Gastroesophageal sphincter (tissue), 3 donors: Measurements from ENCODE around the gene NEDD4L.

Experiments
- CTCF ChIP-seq, 4 experiments: fragments of 200-600 bp in 2 of 4; fragments of 450-650 bp in 2 of 4; sonication (generic) in 1 of 4; IDR thresholded peaks; one replicate each; pipeline ENCODE4 v1.5.1; 2017 to 2019; ENCODE audit warnings: antibody characterized with exemption in 4 of 4, mild to moderate bottlenecking in 2 of 4, moderate library complexity in 2 of 4
- EP300 ChIP-seq: sonication (generic); formaldehyde crosslinking; IDR thresholded peaks from one replicate; pipeline ENCODE4 v1.6.1; 2017; ENCODE audit warnings: antibody characterized with exemption, mild to moderate bottlenecking
- POLR2A ChIP-seq, 2 donors: fragments of 450-650 bp; IDR thresholded peaks; one replicate each; pipeline ENCODE4 v1.6.1; 2017; ENCODE audit warnings: antibody characterized with exemption in 2 of 2, mild to moderate bottlenecking in 2 of 2, moderate library complexity in 1 of 2

- TF ChIP-seq CTCF (IDR thresholded peaks at IDR 0.05) (no peak), POLR2A (IDR thresholded peaks at IDR 0.05) (no peak), EP300 (no peak)
Measured at GRCh38 chr18:58337285-58337684, 293.3 kb downstream of the NEDD4L start.
